Epithelial cell of prostate (primary cell): ENCODE data around the gene HAAO.

Source experiments
- DNase-seq: peaks from one replicate; pipeline ENCODE4 v3.0.0-alpha.2; 2011; ENCODE audit warnings: low read depth, low spot score
- H3K27ac ChIP-seq: fragments of 450-650 bp; 2 replicates; pipeline ENCODE4 v1.5.1; 2017; ENCODE audit warnings: mild to moderate bottlenecking

HAAO gene

GRCh38 chr2:42815726-42816125 is 23.3 kb upstream of the HAAO start:
- no peak overlapping the region for H3K27ac ChIP-seq
- no peak for DNase-seq

- no peak for DNase-seq
- no peak overlapping the region for H3K27ac ChIP-seq
Measured at GRCh38 chr2:42813763-42814162, 21.4 kb upstream of the HAAO start.

DNA sequence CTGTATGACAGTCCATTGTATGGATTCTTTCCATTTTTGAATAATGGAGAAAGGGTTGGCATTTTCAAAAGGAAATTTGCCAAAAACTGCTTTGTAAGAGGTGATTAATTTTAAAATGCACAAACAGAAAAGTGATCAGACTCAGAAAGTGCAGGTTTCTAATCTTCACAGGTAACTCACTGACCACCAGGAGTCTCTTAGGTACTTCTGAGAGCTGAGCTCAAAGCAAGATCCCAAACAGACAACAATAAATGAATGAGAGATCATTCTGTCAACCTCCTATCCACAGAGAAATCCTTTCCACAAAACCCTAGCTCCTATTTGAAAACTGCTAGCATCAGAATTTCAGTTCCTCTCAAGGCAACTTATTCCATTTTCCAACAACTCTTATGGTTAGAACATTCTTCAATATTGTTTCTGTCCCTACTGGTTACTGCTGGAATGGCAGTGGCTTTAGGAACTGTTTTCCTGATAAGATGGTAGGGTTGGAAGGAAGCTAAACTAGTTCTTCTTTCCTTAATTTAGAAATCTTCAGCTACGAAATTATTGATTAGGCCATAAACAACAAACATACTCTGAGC is 20.6 kb upstream of the HAAO start:
- no peak for DNase-seq
- no peak overlapping the region for H3K27ac ChIP-seq

DNA sequence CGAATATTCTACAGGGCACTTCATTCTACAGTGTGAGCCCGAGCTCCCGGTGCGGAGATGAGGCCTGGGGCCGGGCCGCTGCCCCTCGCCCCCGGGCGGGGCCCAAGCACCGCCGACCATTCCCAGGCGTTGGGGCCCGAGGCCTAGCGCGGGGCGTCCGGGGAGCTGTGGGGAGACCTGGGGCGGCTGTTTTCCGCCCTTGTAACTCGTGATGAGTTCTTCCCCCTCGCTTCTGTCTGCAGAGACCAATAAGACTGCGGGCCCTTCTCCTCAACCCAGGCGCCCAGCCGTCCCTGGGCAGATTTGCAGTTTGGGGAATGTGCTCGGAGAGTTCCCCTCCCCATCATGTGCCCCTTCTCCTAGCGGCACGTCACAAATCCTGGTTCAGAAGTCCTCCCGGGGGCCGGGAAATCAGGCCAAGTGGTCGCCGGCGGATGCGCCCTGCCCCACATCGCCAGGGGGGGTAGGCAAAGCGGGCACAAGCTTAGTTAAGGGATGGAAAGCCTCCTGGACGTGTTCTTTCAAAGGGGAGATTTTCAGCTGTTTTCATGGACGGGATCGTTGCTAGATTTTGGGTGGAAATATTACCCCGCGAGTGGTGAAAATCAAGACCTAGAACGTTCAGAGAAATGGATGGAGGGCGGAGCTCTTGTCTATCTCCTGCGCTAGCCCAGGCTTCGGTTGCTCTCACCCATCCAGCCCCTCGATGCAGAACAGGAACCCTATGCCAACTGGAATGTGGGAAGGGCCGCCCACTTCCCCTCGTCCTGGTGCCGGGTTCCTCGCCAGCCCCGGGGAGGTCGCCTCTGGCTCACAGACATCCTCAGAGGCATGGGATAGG is 18.8 kb upstream of the HAAO start:
- DNase-seq: no peak
- peak overlapping the region; percentile 92 for H3K27ac ChIP-seq

DNA sequence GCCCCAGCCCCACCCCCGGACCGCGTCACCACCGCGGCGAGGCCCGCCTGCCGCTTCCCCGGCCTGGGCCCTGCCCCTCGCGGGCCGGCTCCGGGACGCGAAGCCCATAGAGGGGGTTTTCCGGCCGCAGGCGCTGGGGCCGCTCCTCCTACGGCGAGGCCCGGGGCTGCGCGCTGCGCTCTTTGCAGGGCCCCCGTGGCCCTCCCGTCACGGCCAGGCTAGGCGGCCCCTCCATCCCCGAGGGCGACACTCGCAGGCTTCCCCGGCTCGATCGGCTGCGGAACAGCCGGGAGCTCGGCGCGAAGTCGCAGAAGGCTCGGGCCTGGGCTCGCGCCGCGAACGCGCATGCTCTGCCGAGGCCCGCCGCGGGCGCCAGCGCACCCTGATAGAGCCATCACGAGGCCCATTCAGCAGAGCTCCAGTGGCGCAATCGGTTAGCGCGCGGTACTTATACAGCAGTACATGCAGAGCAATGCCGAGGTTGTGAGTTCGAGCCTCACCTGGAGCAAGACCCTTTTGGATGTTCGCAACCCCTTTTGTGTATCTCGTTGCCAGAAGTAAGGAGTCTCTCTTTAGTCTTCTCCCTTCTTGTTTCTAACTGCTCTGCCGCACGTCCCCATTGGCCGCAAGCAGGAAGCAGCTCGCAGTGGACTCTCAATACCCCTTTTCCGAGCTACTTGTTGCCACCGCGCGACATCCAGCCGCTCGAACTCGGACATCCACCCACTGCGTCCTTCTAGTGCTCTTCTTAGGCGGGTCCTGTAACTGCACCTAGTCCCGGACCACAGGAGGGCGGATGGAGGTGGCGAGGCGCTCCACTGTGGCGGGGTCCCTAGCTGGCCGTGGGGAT is 18.0 kb upstream of the HAAO start:
- H3K27ac ChIP-seq: peak overlapping the region; percentile 92
- peak; percentile 85 for DNase-seq

GRCh38 chr2:42809819-42810120 is 17.4 kb upstream of the HAAO start:
- DNase-seq: no peak
- peak overlapping the region; percentile 92 for H3K27ac ChIP-seq

- H3K27ac ChIP-seq: peak overlapping the region; percentile 92
- DNase-seq: no peak
Measured at GRCh38 chr2:42809131-42809818, 16.9 kb upstream of the HAAO start.

- DNase-seq: no peak
- H3K27ac ChIP-seq: no peak overlapping the region
Measured at GRCh38 chr2:42808301-42808700, 15.9 kb upstream of the HAAO start.

DNA sequence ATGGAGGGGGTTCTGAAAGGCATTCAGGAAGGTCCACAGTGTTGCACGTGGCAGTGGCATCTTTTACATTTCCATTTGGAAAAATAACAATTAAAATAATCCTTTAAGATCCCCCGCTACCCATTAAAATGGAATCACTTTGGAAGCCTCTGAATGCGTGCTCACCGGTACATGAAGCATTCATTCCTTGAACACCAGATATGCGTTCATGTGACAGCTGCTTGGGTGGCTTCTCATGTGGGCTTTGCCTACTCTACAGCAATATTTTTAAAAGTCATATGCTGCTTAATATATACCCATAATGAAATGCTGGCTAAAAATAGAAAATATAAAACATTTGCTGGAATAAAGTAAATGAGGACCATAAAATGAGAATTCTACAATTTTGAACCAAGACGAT is 14.4 kb upstream of the HAAO start:
- no peak overlapping the region for H3K27ac ChIP-seq
- DNase-seq: no peak

- H3K27ac ChIP-seq: no peak overlapping the region
Measured at GRCh38 chr2:42804891-42805290, 12.5 kb upstream of the HAAO start.

DNA sequence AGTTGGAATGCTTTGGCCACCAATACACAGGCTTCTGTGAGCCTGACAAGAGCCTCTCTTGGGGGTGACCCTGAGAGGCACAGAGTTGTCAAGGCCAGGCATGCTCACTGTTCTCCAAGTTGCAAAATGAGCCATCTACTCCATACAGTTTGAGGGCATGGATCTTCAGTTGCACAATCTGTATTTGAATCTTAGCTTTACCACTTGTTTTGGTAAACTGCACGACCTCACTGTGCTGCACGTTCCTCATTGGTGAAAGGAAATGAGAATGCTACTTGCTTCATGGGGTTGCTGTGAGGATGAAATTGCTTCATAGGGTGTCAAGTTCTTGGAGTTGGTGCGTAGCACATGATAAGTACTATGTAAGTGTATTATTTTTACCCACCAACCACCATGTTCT is 12.0 kb upstream of the HAAO start:
- no peak for DNase-seq
- H3K27ac ChIP-seq: no peak overlapping the region

More at GRCh38 chr2:42804891-42805290, 12.5 kb upstream of the HAAO start:
- DNase-seq: no peak

- no peak for DNase-seq
- H3K27ac ChIP-seq: no peak overlapping the region
Measured at GRCh38 chr2:42802150-42802549, 9.8 kb upstream of the HAAO start.

DNA sequence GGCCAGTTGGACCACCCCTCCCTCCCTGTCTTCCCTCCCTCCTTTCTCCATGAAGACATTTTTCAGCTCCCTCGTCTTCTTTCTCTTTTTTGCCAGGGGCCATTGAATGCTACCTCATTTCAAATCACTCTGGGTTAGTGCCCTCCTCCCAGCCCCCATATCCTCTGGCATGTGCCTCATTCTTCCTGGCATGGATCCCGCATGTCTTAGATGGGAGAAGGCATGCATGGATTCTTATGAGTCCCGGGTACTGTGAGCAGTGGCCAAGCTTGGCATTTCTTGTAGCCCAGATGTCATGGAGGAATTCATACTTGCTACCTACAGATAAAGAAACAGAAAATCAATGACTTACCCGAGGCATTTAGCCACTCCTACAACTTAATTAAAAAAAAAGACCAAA is 9.0 kb upstream of the HAAO start:
- DNase-seq: no peak
- no peak overlapping the region for H3K27ac ChIP-seq

GRCh38 chr2:42800981-42801380 is 8.6 kb upstream of the HAAO start:
- no peak overlapping the region for H3K27ac ChIP-seq

GRCh38 chr2:42800461-42800962 is 8.1 kb upstream of the HAAO start:
- DNase-seq: no peak
- H3K27ac ChIP-seq: no peak overlapping the region

More at GRCh38 chr2:42800981-42801380, 8.6 kb upstream of the HAAO start:
- no peak for DNase-seq

DNA sequence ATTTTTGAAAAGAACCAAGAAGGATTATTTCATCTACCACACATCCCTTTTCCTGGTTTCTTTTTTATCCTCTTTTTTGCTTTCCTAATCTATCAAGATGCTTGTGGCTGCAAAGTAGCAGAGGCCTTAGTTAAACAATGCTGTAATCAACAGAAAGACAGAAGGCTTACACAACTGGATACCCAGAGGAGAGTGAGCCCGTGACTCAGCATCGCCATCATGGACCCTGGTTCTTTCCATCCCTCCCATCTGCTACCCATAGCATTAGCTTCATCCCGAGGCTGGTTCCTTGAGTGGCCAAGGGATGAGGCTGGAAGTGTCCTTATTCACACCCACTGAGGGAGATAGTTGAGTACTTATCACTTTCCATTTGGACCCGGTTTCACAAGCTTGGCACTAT is 7.5 kb upstream of the HAAO start:
- no peak for DNase-seq
- H3K27ac ChIP-seq: no peak overlapping the region

DNA sequence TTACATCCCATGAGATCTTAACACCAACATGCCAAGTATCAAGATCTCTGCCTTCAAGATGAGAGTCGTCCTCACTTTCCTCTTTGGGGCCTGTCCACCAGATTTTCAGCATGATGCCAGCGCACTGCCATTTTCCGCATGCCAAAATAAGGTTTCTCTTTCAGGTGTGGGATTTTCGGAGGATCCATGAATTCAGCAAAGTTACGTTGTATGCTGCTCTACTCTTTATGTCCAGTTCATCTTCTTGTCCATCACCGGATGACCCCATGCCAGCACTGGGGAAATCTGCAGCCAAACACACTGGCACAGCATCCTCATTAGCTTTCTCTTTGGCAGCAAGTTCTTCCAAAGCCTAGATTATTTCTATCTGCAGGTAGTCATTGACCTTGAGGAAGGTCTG is 4.9 kb upstream of the HAAO start:
- H3K27ac ChIP-seq: no peak overlapping the region
- no peak for DNase-seq

GRCh38 chr2:42796427-42797248 is 4.3 kb upstream of the HAAO start:
- DNase-seq: no peak
- peak overlapping the region; percentile 77 for H3K27ac ChIP-seq

- peak overlapping the region; percentile 77 for H3K27ac ChIP-seq
- peak; percentile 70 for DNase-seq
Measured at GRCh38 chr2:42795841-42796301, 3.5 kb upstream of the HAAO start.
